HG02885 (cell line): Measurements from ENCODE around the gene CALHM5.
"Not testable (repeated sequence)": the region's sequence is repeated elsewhere in the genome, so short reads cannot be mapped to it uniquely, and the experiment has no call there.

ENCODE experiments used
- ATAC-seq: cut with Tn5 transposase; IDR thresholded peaks from one replicate; pipeline ENCODE4 v1.9.1; 2021; ENCODE audit warnings: mild to moderate bottlenecking; ENCODE audit not compliant: unreplicated experiment, poor library complexity

The CALHM5 gene

GRCh38 chr6:116511424-116512110, at the start of gene CALHM5:
Gene CALHM5 (plus strand): TSS chr6:116511639. CDS start chr6:116511697, 58 bp downstream.
- no peak for ATAC-seq

GRCh38 chr6:116461932-116462885, 49.2 kb upstream of the CALHM5 start:
- ATAC-seq = peak; percentile 90

GRCh38 chr6:116463301-116463700, 48.1 kb upstream of the CALHM5 start:
- no peak for ATAC-seq

GRCh38 chr6:116465246-116465645, 46.2 kb upstream of the CALHM5 start:
- no peak for ATAC-seq

GRCh38 chr6:116467096-116467495, 44.3 kb upstream of the CALHM5 start:
- ATAC-seq = no peak

- ATAC-seq = no peak
Observed at GRCh38 chr6:116467514-116467913, 43.9 kb upstream of the CALHM5 start.

- ATAC-seq = no peak
Observed at GRCh38 chr6:116468293-116468692, 43.1 kb upstream of the CALHM5 start.

- no peak for ATAC-seq
Observed at GRCh38 chr6:116471531-116471930, 39.9 kb upstream of the CALHM5 start.

- ATAC-seq = no peak
Observed at GRCh38 chr6:116472706-116473105, 38.7 kb upstream of the CALHM5 start.

- ATAC-seq = no peak
Observed at GRCh38 chr6:116475141-116475540, 36.3 kb upstream of the CALHM5 start.

- ATAC-seq = peak; percentile 100
Observed at GRCh38 chr6:116476002-116476678, 35.3 kb upstream of the CALHM5 start.

GRCh38 chr6:116482780-116483179, 28.7 kb upstream of the CALHM5 start:
- ATAC-seq = no peak

GRCh38 chr6:116483616-116484015, 27.8 kb upstream of the CALHM5 start:
- no peak for ATAC-seq

GRCh38 chr6:116485559-116486184, 25.8 kb upstream of the CALHM5 start:
- no peak for ATAC-seq

GRCh38 chr6:116491610-116492330, 19.7 kb upstream of the CALHM5 start:
- ATAC-seq = no peak

GRCh38 chr6:116492331-116493067, 18.9 kb upstream of the CALHM5 start:
- ATAC-seq = no peak

GRCh38 chr6:116495161-116495560, 16.3 kb upstream of the CALHM5 start:
- ATAC-seq = not testable (repeated sequence)

GRCh38 chr6:116497113-116497676, 14.2 kb upstream of the CALHM5 start:
- ATAC-seq = no peak

- ATAC-seq = no peak
Observed at GRCh38 chr6:116500969-116501433, 10.4 kb upstream of the CALHM5 start.
